KG1 (cell line): ENCODE results near the gene AGPAT4.

Experiments used
- DNase-seq: peaks from one replicate; lab custom pipeline; 2025; lab: John Stamatoyannopoulos, UW

The AGPAT4 gene

DNA sequence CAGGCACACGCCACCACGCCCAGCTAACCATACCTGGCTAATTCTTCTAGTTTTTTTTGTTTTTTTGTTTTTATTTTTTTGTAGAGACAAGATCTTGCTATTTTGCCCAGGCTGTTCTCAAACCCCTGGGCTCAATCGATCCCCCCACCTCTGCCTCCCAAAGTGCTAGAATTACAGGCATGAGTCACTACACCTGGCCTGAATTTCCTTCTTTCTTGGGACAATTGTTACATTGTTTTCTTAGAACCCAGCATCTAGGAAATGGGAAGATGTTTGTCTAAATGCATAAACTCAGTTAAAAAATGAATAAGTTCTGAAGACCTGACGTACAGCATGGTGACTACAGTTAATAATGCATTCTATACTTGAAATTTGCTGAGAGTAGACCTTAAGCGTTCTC lies 10.8 kb upstream of the AGPAT4 start:
- DNase-seq = no peak

DNA sequence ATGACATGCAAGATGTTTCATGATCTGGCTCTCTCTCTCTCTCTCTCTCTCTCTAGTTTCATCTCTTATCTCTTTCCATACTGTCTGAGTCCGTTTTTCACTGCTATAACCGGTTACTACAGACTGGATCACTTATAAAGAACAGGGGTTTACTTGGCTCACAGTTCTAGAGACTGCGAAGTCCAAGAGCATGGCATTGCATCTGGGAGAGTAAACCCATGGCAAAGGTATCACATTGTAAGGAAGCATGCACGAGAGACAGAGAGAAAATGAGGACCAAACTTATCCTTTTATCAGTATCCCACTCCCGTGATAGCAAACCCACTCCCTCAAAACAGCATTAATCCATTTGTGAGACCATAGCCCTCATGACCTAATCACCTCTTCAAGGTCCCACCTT lies 7.2 kb upstream of the AGPAT4 start:
- DNase-seq = no peak

DNA sequence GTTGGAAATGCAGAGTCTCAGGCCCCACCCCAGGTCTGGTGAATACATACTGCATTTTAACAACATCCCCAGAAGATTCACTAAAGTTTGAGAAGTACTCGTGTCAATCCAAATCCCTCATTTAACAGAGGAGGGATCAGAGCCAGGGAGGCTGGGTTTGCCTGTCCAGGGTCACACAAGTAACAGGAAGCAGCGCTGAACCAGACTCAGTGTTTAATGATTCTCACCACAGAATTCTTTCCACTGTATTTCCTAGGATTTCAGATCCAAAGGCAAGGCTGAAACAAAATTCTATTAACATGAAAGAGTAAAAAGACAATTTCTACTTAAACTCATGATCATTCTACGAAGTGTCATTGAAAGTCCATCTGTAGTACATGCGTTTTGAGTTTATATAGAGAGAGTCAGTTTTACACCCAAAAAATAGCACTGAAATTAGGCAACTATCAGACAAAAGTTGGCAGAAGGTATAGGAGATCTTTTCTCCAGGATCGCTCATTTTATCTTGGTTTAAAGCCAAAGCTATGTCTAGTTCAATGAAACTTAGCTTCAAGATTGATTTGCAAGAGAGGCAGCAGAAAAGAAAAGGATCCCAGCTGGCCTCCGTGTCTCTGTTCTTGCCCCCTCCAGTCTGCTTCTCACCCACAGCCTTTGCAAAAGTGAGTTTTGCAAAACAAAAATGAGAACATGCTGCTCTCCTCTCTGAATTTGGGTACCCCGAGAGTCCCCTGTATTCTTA lies 6.0 kb upstream of the AGPAT4 start:
- DNase-seq = no peak

DNA sequence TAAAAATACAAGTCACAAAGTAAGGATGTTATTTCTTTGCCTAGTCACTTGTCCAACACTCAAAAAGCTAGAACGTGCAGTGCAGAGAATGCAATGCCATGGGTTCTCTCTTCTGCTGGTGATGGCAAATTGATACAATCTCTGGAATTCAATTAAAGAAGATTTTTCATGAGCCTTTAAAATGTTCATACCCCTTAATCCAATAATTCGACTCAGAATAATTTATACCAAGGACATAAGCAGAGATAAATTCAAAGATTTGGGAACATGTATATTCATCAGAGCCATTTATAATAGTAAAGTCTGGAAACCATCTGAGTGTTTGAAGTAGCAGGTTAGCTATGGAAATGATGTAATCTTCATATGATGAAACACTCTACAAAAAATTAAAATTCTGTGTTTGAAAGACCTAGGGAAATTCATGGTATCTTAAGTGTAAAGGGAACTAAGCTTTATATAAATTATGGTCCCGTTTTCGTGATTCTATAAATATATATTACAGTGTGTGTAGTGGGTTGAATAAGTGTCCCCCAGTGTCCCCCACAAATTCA lies 2.8 kb upstream of the AGPAT4 start:
- DNase-seq = no peak

DNA sequence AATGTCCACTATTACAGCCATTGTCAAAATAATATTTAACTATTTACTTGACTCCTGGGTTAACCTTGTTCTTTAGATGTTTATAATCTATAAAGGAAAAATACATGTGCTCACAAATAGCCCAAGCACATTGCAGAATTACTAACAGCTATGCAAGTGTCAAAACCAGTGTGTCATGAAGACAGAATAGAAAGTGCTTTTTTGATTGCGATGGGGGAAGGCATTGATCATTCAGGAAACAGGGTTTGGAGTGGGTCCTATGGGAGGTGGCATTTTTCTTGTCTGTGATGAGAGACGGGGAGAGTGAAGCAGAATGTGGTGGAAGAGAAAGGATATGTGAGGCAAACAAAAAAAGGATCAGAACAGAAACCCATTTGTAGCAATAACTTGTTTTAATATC lies 1.0 kb upstream of the AGPAT4 start:
- DNase-seq = no peak

DNA sequence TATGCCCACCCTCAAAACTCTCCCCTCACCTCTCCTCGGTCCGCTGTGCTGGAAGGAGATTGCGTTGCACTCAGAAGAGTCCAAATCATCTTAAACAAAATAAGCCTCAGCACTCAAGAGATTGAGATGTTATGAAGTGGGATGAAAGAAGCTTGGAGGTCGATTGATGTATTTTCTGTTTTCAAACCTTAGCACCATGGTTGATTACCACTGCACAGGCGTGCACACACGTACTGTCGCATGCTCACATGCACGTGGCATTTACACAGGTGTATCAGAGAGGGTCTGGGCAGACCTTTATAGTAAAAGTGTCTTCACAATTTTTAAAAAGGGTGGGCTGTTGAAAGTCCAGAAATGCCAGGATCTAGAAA lies 612 bp upstream of the AGPAT4 start:
- DNase-seq = no peak

DNA sequence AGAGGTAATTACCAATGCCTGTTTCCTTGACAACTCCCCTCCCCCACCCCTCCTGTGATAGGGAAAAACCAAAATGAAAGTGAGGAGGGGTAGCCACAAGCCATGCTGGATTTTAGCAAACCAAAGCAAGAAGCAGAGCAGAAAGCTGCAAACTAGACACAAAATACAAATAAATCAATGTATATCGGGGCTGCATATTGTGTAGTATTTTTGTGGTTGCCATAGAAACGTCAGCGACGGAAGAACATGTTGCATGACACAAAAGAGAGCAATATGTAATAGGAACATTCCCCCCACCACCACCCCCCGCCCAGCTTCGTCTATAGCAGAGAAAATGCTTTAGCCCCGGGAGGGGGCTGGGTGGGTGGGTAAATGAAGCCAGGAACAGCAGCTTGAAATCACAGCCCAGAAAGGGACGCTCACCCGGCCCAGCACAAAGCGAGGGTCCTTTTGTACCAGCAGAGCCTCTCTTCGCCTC lies 548 bp downstream of the AGPAT4 start:
- DNase-seq = peak; percentile 5

DNA sequence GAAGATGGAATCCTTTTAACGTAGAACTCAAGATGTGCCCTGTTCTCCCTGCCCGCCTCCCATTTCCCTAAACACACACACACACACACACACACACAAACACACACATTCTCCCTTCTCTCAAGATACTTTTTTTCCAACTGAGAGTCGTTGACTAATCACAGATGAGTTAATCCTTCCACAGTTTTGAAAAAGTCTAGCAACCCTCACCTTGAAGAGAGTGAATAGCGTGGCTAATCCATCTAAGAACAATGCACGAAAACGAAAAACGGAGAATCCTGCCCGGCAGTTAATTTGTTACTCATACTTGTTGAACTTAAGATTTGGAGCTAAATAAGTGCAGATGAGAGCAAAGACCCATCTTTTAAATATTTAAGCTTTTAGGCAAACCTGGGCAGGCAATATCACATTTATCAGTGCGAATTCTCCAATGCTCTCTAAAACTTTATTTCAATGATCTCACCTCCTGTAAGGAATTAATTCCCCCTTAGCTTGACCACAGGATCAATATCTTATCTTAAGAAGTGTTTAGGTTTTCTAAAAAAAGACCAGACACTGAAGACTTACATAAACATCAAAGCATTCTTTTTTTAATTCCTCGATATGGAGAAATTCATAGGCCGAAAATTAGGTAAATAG lies 1.1 kb downstream of the AGPAT4 start:
- no peak for DNase-seq

DNA sequence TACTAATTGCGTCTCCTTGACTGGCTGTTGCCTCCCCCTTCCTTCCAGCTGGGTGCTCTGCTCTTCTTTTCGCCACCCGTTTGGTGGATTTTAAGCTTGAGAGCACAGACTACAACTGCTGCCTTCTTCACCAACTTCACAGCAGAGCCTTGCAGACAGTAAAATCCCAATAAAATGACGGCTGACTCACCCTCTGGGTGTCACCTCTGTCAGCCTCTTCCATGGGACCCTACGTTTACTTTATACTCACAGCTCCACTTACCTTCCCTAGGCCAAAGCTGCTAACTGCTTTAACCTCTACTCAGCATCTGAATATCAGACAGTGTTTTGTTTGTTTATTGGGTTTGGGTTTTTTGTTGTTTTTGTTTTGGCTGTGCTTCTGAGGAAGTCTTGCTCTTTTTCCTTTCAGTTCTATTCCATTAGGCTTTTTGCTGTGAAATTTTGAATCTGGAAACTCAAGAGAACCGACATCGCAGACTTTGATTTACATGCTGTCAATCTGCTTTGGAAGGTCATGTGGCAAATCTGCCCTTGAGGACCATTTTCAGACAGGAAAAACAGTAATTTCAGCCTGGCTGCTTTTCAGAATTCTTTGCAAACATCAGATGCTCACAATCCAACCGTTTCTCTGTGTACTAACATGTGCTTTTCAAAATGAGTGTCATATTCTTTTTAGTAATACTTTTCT lies 2.4 kb downstream of the AGPAT4 start:
- DNase-seq = no peak

DNA sequence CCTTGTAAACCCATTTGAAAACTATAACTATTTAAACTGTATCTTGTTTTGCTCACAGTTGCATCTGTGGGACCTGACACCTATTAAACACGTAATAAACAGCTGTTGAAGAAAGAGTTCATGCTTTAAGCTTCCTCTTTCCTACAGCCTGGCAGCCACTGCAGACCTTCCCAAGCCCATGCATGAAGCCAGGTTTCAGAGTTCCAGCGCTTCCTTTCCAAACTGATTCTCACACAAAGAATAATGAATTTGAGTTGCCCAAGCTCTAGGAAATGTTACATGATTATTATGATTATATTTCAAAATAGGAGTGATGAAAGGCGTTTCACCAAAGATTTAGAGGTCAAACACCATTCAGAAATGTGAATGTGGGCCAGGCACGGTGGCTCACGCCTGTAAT lies 3.7 kb downstream of the AGPAT4 start:
- DNase-seq = no peak

DNA sequence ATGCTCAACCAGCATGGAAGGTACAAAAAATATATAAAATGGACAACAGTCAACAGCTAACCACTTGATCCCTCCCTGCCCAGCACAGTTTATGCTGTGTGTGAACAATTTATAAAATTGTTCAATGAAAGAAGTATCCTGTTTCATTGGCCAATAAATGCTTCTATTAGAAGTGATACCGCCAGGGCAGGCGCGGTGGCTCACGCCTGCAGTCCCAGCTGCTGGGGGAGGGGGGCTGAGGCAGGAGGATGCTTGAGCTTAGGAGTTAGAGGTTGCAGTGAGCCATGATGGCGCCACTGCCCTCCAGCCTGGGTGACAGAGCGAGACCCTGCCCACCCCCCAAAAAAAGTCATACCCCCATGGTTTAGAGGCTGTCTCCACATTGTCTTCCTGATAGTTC lies 4.6 kb downstream of the AGPAT4 start:
- DNase-seq = no peak

DNA sequence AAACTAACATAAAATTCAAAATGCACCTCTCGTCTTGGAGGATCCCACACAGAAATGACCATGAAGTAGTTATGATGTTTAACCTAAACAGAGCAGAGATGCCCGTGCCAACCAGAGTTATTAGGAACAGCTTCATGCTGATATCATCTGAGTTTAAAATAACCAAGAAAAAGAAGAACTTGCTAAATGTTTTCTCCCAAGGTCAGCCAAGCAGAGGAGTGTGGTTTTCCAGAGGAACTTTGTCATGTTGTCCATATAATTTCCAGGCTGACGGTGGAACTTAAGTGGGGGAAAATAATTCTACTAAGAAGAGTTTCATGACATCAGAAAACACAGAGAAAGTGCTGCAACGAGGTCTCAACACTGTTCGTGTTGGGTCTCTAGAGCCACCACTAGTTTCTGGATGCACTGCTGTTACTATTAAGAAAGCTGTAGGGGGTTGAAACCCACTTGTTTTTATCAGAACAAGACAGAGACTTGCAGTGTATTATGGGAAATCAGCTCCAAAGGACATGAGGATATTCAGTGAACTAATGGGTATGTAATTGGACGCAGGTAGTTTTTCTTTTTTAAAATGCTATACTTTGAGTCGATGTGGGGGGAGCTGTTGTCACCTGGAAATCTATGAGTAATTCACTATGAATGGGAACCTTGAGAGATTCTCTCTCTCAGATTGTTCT lies 5.2 kb downstream of the AGPAT4 start:
- DNase-seq = no peak

DNA sequence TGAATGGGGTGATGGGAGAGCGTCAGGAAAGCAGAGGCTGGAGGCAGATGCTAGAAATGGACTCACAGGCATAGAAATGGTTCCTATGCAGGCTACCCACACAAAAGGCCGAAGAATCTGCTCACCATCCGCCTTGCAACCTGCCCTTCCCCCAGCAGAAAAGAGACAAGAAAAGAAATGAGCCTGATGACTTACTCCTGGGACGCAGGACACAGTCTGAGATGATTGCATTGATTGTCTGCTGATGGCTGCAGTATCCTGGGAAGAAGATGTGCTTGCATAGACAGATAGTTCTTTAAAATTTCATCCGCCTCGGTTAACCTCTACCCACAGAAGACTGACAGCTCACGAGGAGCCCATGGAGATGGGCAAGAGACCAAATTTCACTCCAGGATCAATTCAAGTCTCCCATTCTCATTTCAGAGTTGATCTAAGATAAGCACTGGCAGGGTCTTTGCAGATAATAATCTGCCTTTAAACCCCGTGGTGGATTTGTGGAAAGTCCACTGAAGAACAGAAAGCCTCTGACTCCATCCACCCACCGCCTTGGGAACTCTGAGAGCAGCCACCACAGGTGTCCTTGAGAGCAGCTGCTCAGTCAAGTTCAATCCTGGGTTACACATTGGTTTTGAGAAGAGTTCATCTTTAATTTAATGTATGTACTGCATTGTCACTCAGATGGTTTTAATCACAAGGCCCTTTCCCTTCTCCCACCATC lies 7.2 kb downstream of the AGPAT4 start:
- DNase-seq = no peak

DNA sequence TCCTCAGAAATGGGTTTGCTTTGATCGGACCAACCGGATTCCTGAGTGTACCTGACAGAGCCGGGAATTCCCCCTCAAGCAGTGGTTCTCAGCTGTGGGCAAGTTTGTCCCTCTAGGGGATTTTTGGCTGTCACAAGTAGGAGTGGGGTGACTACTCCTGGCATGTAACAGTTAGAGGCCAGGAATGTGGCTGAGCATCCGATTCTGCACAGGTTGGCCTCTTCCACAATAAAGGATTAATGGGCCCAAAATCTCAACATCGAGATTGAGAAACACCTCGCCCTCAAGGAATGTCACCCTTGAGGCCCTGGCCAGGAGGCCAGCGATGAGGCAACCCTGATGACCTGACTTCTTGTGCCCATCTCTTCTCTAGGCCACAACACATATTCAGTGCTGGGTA lies 7.9 kb downstream of the AGPAT4 start:
- DNase-seq = no peak

DNA sequence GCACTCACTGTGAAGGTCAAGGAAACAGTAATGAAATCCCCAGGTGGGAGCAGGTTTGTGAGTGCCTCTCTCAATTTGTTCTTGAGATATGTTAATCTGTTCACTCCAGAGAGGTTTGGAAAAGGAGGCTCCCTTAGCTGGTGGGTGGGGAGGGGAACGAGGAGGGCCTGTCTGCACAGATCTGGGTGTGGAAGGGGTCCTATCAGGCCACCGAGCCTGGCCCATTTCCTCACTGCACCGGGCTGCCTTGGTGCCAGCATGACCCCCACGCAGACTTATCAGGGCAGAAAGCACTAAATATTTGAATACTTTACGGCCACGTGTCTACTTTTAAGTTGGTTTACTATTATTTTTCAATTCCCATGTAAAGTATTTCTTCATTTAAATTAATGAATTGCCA lies 8.3 kb downstream of the AGPAT4 start:
- DNase-seq = no peak

DNA sequence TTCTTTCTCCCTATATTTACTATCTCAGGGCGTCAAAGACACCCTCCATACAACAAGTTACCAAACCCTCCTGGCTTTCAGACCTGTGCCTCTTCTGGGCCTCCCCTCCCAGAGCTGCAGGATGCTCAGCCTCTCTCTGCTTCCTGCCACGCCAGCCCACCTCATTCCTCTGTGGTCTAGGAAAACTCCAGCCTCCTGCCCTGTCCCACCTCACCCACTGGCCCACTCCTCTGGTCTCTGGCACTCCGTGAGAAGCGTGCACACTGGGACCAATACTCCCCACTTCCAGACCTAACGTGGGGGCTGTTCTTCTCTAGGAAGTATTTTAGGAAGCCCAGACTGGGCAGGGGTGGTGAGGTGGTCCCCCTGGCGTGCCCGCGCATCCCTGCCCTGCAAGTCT lies 9.7 kb downstream of the AGPAT4 start:
- DNase-seq = no peak

DNA sequence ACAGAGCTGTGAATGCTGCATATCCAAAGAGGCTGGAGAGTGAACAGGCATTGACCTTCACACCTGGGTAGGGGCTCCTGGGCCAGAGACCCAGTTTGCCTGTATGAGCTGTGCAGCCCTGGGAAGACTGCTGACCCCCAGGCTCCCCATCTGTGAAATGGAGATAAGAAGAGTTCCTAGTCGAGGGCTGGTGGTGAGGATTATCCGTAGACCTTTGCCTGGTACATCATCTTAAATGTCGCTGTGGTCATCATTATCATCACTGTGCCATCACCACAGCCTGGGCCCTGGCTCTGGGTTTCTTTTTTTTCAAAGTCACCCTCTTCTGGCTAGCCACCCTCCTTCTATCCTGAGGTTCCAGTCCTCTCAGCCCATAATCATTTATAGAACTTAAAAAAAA lies 12.0 kb downstream of the AGPAT4 start:
- no peak for DNase-seq

DNA sequence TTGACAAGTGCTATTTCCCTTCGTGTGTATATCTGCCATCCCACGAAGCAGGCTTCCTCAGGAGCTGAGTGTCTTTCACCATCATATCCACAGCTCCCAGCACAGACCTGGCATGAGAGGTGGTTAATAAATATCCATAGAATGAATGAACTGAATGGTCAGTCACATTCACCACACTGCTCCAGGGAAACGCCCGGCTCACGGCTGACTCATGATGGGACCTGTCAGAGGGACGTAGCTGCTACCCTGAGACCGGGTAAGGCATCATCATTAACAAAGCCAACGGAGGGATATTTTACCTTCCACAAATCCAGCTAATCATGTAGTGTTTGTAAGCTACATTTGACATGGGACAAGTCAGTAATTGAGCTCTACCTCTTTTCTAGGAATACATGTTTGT lies 12.5 kb downstream of the AGPAT4 start:
- no peak for DNase-seq

DNA sequence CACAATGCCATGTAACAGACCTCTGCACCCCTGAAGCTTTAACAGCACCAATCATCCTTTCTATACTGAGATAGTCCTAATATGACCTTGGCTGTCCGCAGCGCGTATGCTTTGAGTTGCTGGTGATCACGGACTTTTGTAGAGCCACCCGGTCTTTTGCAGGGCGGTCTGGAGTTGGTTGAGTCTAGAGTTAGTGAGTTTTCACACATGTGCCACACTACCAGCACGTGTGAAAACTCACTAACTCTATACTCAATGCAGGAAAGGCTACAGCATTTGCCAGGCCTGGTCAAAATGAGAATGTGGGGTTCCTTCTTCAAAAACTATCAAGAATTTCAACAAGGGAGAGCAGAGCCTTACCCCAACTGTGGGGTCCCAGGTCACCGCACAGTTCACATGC lies 14.6 kb downstream of the AGPAT4 start:
- no peak for DNase-seq

DNA sequence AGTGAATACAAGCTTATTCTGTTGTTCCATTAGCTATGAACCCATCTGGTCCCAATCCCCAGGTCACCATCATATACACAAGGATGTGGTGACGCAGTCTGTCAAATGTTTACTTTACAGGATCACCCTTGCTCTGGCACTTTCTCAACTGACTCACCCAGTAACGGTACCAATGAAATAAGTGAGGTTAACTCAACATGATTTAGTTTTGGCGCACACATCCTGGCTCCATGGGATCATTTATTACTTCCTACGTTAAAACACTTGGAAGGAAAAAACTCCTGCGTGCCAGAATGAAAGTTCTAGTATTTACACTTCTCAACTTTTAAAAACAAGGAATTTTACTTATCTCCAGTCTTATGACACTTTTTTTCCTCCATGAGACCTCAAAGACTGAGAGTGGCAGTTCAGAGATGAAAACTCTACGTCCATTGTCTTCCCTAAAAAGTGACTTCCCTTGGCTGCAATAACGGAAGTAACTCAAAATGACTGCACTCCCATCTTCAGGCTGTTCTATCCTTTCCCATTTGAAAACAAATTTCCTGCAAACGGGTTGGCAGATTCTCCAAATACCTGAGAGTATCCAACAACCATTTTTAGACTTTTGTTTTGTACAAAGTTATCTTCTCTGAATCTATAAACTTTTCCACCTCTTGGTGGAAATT lies 15.9 kb downstream of the AGPAT4 start:
- DNase-seq = no peak

DNA sequence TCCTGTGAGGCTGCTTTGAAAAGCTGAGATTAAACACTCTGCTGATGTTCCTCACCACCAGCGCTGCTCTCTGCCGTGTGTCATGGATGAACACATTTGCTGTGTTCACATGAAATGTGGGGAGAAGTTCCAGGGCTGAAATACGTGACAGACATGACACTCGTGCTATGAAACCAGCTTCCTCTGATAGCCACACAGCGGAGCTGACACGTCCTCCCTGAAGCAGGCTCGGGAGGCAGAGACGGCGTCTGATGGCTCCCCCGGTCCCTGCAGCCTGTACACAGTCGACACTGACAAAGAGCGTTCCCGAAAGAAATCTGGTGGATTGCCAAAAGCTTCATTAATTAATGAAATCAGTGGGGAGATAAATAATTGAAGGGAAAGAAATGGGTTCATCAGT lies 17.5 kb downstream of the AGPAT4 start:
- no peak for DNase-seq
